ENCODE results near the gene CDS2. TPM values are rescaled to one million over a fixed set of nuclear protein-coding genes. Genes with fewer than 3 reads are reported as not detected.

The CDS2 gene
- total and polyA plus RNA-seq, 2 experiments from 2014 or later = 16.8 to 40.8 TPM

DNA sequence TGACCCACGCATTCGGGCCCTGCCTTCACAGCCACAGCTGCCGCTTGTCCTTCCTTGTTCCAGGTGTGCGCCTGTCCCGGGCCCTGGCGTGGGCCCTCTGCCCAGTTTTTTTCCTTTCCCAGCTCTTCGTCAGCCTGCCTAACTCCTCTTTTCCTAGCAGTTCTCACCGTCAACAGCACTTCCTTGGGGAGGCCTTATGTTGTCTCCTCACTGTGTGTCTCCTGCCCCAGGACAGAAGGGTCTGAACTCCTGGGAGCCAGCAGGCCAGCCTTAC lies 71.8 kb downstream of the CDS2 start (continued):
- TF ChIP-seq ZNF462 (CRISPR knock-in tag; IDR thresholded peaks at IDR 0.05) (no peak), ZNF331 (CRISPR knock-in tag; IDR thresholded peaks at IDR 0.05; ENCODE audit: low read depth) (no peak), NANOG (IDR thresholded peaks at IDR 0.05; ENCODE audit: borderline replicate concordance) (no peak), JUNB (IDR thresholded peaks at IDR 0.05; ENCODE audit: unreplicated experiment) (no peak), ZNF114 (CRISPR knock-in tag; IDR thresholded peaks at IDR 0.05) (no peak), POLR2AphosphoS5 (IDR thresholded peaks at IDR 0.05; ENCODE audit: low read depth) (no peak), EZH2phosphoT487 (IDR thresholded peaks at IDR 0.05; ENCODE audit: unreplicated experiment) (no peak), ETS1 (IDR thresholded peaks at IDR 0.05) (no peak), EZH2 (IDR thresholded peaks at IDR 0.05; ENCODE audit: low read depth, unreplicated experiment) (no peak)

DNA sequence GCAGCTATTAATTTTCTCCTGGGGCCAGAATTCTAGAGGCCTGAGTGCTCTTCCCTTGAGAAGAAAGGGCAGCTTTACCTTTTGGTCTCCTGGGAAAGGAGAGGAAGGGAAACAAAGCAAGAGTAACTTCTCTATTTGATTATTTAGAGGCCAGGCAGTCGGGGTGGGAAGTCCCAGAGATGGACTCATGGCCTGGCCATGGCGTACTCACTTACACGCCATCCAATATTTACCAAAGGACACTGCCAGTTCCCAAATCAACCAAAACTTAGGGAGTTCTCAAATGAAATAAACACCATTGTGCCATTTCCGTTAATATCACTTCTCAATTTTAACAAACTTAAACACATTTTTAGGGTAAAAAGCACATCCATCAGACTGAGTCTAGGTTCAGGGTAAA lies 76.6 kb downstream of the CDS2 start:
- no peaks in the 10 kb centered on the region for H3F3A ChIP-seq (replicated peaks; ENCODE audit: low read depth)
- H3K4me2 ChIP-seq = no peak overlapping the region
- Mint-ChIP-seq H3K4me1 (peaks cover 4% of the 10 kb centered on the region), H3K9me3 (no peaks in the 10 kb centered on the region), H3K4me3 (no peak overlapping the region), H3K27ac (no peak overlapping the region), H3K36me3 (ENCODE audit: low read depth) (peaks cover 7% of the 10 kb centered on the region; the same call in 2 of the 3 replicates), H3K27me3 (ENCODE audit: insufficient read depth, low read depth, poor library complexity) (peaks cover 10% of the 10 kb centered on the region)
- no peaks in the 10 kb centered on the region; the same call in 1 of the 2 replicates for H4K20me1 ChIP-seq (replicated peaks; ENCODE audit: insufficient read depth)
- no peaks in the 10 kb centered on the region for H3K36me3 ChIP-seq (ENCODE audit: insufficient read depth)
- no peak for ATAC-seq
- H2AFZ ChIP-seq = no peak overlapping the region
- DNase-seq (ENCODE audit: low spot score) = no peak
- H3K27me3 ChIP-seq (ENCODE audit: insufficient read depth) = no peaks in the 10 kb centered on the region
- H3K4me3 ChIP-seq = no peak overlapping the region
- no peaks in the 10 kb centered on the region for H3K9me2 ChIP-seq (ENCODE audit: insufficient read depth)
- no peaks in the 10 kb centered on the region for H3K4me1 ChIP-seq (ENCODE audit: insufficient read depth)
- H3K27ac ChIP-seq (ENCODE audit: low read depth) = no peak overlapping the region
- H3K79me2 ChIP-seq (replicated peaks; ENCODE audit: insufficient read depth) = no peaks in the 10 kb centered on the region
- no peak for TF ChIP-seq POLR2AphosphoS5 (IDR thresholded peaks at IDR 0.05; ENCODE audit: low read depth)
- no peak for TF ChIP-seq STAT1 (IDR thresholded peaks at IDR 0.05; ENCODE audit: unreplicated experiment)
- TF ChIP-seq ETS1 (IDR thresholded peaks at IDR 0.05) = no peak
- TF ChIP-seq, protein P1, sequence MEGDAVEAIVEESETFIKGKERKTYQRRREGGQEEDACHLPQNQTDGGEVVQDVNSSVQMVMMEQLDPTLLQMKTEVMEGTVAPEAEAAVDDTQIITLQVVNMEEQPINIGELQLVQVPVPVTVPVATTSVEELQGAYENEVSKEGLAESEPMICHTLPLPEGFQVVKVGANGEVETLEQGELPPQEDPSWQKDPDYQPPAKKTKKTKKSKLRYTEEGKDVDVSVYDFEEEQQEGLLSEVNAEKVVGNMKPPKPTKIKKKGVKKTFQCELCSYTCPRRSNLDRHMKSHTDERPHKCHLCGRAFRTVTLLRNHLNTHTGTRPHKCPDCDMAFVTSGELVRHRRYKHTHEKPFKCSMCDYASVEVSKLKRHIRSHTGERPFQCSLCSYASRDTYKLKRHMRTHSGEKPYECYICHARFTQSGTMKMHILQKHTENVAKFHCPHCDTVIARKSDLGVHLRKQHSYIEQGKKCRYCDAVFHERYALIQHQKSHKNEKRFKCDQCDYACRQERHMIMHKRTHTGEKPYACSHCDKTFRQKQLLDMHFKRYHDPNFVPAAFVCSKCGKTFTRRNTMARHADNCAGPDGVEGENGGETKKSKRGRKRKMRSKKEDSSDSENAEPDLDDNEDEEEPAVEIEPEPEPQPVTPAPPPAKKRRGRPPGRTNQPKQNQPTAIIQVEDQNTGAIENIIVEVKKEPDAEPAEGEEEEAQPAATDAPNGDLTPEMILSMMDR (conservative IDR thresholded peaks at IDR 0.05; ENCODE audit: low read depth in 2 of 2) = no peak
- TF ChIP-seq ZNF331 (CRISPR knock-in tag; IDR thresholded peaks at IDR 0.05; ENCODE audit: low read depth) = no peak
